ENCODE data around the gene RBP3. TPM values are rescaled to one million over a fixed set of nuclear protein-coding genes. Genes with fewer than 3 reads are reported as not detected.

Gene RBP3
- total RNA-seq, 1 experiment from 2014 or later: not detected

GRCh38 chr10:47322300-47323061, 25.7 kb upstream of the RBP3 start, which contains the start of gene GDF2:
TSS of gene GDF2 (plus strand) at chr10:47322454. CDS start at chr10:47322669, 215 bp downstream.
- DNase-seq: no peak
- Histone ChIP-seq H2BK120ac (ENCODE audit: low read depth, low read length, poor library complexity, severe bottlenecking) (no peak within 1 kb of the TSS), H3K27me3 (ENCODE audit: insufficient read depth, low read length) (no peaks in the 10 kb centered on the region), H3K23ac (ENCODE audit: insufficient read length, low read depth, low read length) (no peak within 1 kb of the TSS), H3T11ph (ENCODE audit: low read length) (no peak within 1 kb of the TSS), H2AFZ (ENCODE audit: low read length) (no peak within 1 kb of the TSS), H2AK5ac (ENCODE audit: insufficient read length, low read length) (no peak within 1 kb of the TSS), H4K91ac (ENCODE audit: insufficient read length, low read depth, low read length) (no peak within 1 kb of the TSS), H3K27ac (ENCODE audit: insufficient read length, low read depth, low read length) (no peak within 1 kb of the TSS), H3K4me2 (ENCODE audit: insufficient read depth, insufficient read length, low read length) (no peak within 1 kb of the TSS), H4K20me1 (ENCODE audit: control insufficient read depth, insufficient read depth, insufficient read length) (no peaks in the 10 kb centered on the region), H3K56ac (ENCODE audit: insufficient read length, low read depth, low read length) (no peak within 1 kb of the TSS), H2BK5ac (ENCODE audit: insufficient read length, low read length) (no peak within 1 kb of the TSS), H4K8ac (replicated peaks; ENCODE audit: insufficient read length, low read depth, low read length) (no peak within 1 kb of the TSS), H3K14ac (ENCODE audit: insufficient read depth, low read length) (no peak within 1 kb of the TSS; the same call in 1 of the 2 replicates), H3K18ac (ENCODE audit: insufficient read length, low read depth, low read length) (no peak within 1 kb of the TSS), H4K5ac (ENCODE audit: insufficient read length, low read depth, low read length) (no peak within 1 kb of the TSS), H3K79me2 (ENCODE audit: insufficient read depth, low read length) (no peaks in the 10 kb centered on the region), H2BK20ac (ENCODE audit: low read depth, low read length, poor library complexity, severe bottlenecking) (no peak within 1 kb of the TSS), H2BK15ac (ENCODE audit: low read depth, low read length) (no peak within 1 kb of the TSS), H2BK12ac (ENCODE audit: insufficient read length, low read depth, low read length) (no peak within 1 kb of the TSS), H3K4ac (ENCODE audit: low read depth, low read length) (no peak within 1 kb of the TSS), H3K79me1 (ENCODE audit: insufficient read depth, low read depth, low read length, poor library complexity, severe bottlenecking) (no peaks in the 10 kb centered on the region), H3K23me2 (ENCODE audit: insufficient read length, low read depth, low read length, poor library complexity, severe bottlenecking) (no peaks in the 10 kb centered on the region), H3K9ac (ENCODE audit: extremely low read depth, insufficient read length, low read length) (no peak within 1 kb of the TSS), H3K4me1 (ENCODE audit: insufficient read depth, low read length) (no peaks in the 10 kb centered on the region), H3K9me3 (ENCODE audit: control insufficient read depth, low read depth, low read length) (no peaks in the 10 kb centered on the region)
- H3K4me1 Mint-ChIP-seq: no peaks in the 10 kb centered on the region
- no peak for TF ChIP-seq CTCF (conservative IDR thresholded peaks at IDR 0.05)
- WGBS (ENCODE audit: extremely low coverage, insufficient read length, low lambda C conversion rate): no CpG with 5 or more reads among the region's 35 CpGs
- H3K27ac Mint-ChIP-seq: 0 out of 7 replicates have a peak within 1 kb of the TSS, but pooled peaks of 1 of the 3 experiments have one; percentile 45
- no peaks in the 10 kb centered on the region; a peak in 1 of 7 replicates for H3K36me3 Mint-ChIP-seq (ENCODE audit: insufficient read depth in 1 of 3, low read depth in 3 of 3)
- H3K4me3 Mint-ChIP-seq: no peak within 1 kb of the TSS
- H3K9me3 Mint-ChIP-seq: no peaks in the 10 kb centered on the region; a peak in 3 of 5 replicates
- H3K27me3 Mint-ChIP-seq (ENCODE audit: low read depth): peaks cover 5% of the 10 kb centered on the region; the same call in 1 of the 2 replicates
